Measurements from ENCODE around the gene DMRT1.

Gene DMRT1

DNA sequence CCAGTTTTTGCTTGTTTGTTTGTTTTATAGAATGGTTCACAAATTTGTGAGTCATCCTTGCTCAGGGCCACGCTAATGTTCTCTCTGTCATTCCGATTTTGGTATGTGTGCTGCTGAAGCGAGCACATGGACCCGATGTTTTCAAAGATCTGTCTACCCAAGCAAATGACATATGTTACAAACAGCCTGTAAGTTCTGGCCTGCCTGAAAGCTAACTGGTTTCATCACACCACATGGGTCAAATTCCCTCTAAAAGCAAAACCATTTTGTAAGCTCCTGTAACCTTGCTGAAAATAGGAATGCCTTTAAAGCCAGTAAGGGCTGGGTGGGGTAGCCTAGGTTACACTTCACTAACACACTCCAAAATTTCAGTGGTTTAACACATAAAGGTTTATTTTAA, 160.3 kb downstream of the DMRT1 start:
- DNase-seq (ENCODE audit: low spot score) = no peak
- TF ChIP-seq, protein P1, sequence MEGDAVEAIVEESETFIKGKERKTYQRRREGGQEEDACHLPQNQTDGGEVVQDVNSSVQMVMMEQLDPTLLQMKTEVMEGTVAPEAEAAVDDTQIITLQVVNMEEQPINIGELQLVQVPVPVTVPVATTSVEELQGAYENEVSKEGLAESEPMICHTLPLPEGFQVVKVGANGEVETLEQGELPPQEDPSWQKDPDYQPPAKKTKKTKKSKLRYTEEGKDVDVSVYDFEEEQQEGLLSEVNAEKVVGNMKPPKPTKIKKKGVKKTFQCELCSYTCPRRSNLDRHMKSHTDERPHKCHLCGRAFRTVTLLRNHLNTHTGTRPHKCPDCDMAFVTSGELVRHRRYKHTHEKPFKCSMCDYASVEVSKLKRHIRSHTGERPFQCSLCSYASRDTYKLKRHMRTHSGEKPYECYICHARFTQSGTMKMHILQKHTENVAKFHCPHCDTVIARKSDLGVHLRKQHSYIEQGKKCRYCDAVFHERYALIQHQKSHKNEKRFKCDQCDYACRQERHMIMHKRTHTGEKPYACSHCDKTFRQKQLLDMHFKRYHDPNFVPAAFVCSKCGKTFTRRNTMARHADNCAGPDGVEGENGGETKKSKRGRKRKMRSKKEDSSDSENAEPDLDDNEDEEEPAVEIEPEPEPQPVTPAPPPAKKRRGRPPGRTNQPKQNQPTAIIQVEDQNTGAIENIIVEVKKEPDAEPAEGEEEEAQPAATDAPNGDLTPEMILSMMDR (IDR thresholded peaks at IDR 0.05) = no peak
- Histone ChIP-seq H3K4me3 (no peak overlapping the region), H3K27ac (no peak overlapping the region)

DNA sequence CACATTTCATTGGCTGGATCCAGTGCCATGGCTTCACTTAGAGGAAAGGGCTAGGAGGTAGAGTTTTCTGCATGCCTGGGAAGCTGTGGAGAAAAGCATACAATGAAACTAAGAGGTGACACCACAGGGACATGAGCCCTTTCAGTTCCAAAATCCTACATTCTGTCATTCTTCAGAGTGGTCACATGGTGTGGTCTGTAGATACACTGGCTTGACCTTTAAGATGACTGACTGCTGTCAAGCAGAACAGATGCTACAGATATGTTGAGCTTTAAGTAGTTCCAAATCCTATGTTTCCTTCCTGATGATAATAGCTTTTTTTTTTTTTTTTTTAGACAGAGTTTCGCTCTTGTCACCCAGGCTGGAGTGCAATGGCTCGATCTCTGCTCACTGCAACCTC, 161.2 kb downstream of the DMRT1 start:
- H3K27ac ChIP-seq = no peak overlapping the region
- no peak overlapping the region for H3K4me3 ChIP-seq
- TF ChIP-seq, protein P1 (IDR thresholded peaks at IDR 0.05) = no peak
- no peak for DNase-seq (ENCODE audit: low spot score)

DNA sequence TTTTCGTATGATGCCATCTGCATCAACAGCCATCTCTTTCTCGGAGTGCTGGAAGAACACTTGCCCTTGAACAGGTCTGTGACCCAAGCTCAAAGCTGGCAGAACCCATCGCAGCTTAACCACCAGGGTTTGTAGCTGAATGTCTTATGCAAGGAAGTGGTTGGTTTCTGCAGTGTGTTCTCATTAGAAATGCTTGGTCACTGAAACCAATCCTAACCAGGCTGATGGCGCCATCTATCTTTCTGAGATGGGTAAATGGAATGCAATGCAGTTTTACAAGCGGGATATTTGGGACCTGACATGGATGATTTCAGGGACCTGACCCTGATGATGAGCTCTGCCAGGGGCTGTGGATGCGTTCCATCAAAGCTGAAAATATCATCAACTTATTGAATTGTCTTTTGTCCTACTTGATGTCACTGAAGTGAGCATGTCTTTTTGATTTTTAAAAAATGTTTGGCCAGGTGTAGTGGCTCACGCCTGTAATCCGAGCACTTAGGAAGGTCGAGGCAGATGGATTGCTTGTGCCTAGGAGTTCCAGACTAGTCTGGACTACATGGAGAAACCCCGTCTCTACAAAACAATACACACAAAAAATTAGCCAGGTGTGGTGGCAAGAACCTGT, 163.7 kb downstream of the DMRT1 start:
- DNase-seq (ENCODE audit: low spot score) = no peak
- Histone ChIP-seq H3K27ac (no peak overlapping the region), H3K4me3 (no peak overlapping the region)
- TF ChIP-seq, protein P1 (IDR thresholded peaks at IDR 0.05) = peak; percentile 17

DNA sequence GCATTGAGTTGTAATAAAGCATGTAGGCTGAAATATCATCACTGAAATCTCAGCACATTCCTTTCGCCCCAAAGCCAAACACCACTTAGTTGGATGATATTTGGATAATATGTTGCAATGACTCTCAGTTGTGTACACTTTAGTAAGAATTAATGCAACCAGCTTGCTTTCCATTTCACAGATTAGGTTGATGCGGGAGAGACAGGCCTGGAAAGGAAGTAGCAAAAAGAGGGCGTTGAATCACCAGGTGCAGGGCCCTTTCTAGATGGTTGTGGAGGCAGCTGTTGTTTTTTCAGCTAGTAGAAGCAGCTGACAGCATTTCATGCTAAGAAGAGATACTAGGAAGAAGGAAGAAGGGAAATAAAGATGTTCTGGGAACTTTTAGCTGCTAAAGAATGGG, 165.8 kb downstream of the DMRT1 start:
- TF ChIP-seq, protein P1 (IDR thresholded peaks at IDR 0.05) = no peak
- no peak for DNase-seq (ENCODE audit: low spot score)
- H3K4me3 ChIP-seq = no peak overlapping the region
- H3K27ac ChIP-seq = no peak overlapping the region

DNA sequence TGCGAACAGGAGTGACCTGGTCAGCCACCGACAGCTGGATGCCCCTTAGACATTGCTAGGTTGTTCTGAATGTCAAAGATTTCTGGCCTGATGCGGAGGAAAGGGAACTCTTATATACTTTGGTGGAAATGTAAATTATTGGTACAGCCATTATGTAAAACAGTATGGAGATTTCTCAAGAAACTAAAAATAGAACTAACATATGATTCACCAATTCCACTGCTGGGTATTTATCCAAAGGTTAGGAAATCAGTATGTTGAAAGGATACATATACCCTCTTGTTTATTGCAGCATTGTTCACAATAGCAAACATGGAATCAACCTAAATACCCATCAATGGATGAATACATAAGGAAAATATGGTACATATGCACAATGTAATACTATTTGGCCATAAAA, 166.7 kb downstream of the DMRT1 start:
- no peak for DNase-seq (ENCODE audit: low spot score)
- TF ChIP-seq, protein P1 (IDR thresholded peaks at IDR 0.05) = no peak
- Histone ChIP-seq H3K4me3 (no peak overlapping the region), H3K27ac (no peak overlapping the region)

DNA sequence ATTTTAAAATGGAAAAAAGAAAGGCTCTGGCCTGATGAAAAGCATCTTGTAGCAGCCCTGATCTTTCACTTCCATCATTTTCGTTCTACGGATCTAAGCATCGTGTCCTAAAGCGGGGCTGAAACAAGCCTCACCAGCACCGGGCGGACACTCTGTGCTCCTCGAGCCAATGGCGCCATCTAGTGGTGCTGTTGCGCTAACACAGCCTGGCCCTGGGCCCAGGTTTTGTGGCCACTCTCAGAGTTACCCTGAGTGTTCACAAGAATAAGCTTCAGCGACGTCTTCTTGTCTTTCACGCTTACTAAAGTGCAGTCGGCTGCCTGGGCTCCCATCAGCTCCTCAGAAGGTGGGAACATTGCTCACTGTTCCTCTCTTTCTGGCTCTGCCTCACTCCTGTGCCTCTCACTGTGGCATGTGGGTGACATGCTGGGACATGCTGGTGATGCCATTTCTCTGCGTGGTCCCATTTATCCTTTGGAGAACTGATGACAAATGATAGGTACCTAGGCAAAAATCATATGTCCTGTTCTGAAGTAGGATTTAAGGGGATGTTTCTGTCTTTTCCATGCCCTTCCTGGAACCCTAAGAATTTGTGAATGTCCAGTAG, 167.7 kb downstream of the DMRT1 start:
- TF ChIP-seq, protein P1 (IDR thresholded peaks at IDR 0.05) = peak; percentile 96
- no peak overlapping the region for H3K27ac ChIP-seq
- no peak overlapping the region for H3K4me3 ChIP-seq
- DNase-seq (ENCODE audit: low spot score) = peak; percentile 76

DNA sequence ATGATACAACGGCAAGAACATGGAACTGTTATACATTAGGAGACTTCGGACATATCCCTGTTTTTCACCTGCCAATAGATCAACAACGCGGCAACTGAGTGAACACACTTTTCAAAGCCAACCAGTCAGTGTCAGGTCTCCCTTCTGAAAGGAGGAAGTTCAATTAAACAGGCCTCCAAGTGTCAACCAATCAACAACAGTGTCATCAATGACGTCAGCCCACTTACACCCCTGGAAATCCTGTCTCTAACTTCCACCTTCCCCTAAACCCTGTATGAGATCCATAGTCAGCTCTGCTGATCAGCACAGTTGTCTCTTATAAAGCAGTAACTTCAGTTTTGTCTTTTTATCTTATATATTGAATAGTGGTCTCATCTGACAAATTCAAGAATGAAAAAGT, 171.5 kb downstream of the DMRT1 start:
- Histone ChIP-seq H3K27ac (no peak overlapping the region), H3K4me3 (no peak overlapping the region)
- DNase-seq (ENCODE audit: low spot score) = no peak
- TF ChIP-seq, protein P1 (IDR thresholded peaks at IDR 0.05) = no peak

Data from coronary artery (tissue), 2 donors.